HepG2 (cell line): ENCODE measurements around the gene FAAP100. TPM values are rescaled to one million over a fixed set of nuclear protein-coding genes. Genes with fewer than 3 reads are reported as not detected.

Experiments used
- ADNP ChIP-seq: sonication (generic); formaldehyde crosslinking; IDR thresholded peaks from 2 replicates; pipeline ENCODE4 v1.4.0; 2020; ENCODE audit warnings: missing genetic modification reagents
- CTCF ChIP-seq: sonication (generic); formaldehyde crosslinking; IDR thresholded peaks from 2 replicates; pipeline ENCODE4 v1.5.0; 2020; ENCODE audit warnings: mild to moderate bottlenecking, missing genetic modification reagents, moderate library complexity
- ESRRA ChIP-seq: sonication (generic); formaldehyde crosslinking; IDR thresholded peaks from 2 replicates; pipeline ENCODE4 v1.5.1; 2020; ENCODE audit warnings: mild to moderate bottlenecking, low read depth, missing genetic modification reagents
- GATAD1 ChIP-seq: IDR thresholded peaks from 2 replicates; pipeline ENCODE4 v1.6.1; 2016; ENCODE audit warnings: missing genetic modification reagents, missing compliant biosample characterization
- HDAC6 ChIP-seq: fragments of 200-600 bp; sonication (generic); IDR thresholded peaks from 2 replicates; pipeline ENCODE4 v1.7.0; 2017; ENCODE audit warnings: mild to moderate bottlenecking, antibody characterized with exemption, low read length, low read depth
- HNRNPUL1 ChIP-seq: fragments of 200-400 bp; formaldehyde crosslinking; IDR thresholded peaks from 2 replicates; pipeline ENCODE4 v1.6.1; 2017; ENCODE audit warnings: low read depth, mild to moderate bottlenecking, low read length, moderate library complexity
- KAT8 ChIP-seq: IDR thresholded peaks from 2 replicates; pipeline ENCODE4 v1.6.1; 2016; ENCODE audit warnings: missing genetic modification reagents, missing compliant biosample characterization
- ONECUT2 ChIP-seq: sonication (generic); formaldehyde crosslinking; IDR thresholded peaks from 2 replicates; pipeline ENCODE4 v1.4.0; 2020; ENCODE audit warnings: missing genetic modification reagents
- PCBP1 ChIP-seq: fragments of 200-400 bp; formaldehyde crosslinking; IDR thresholded peaks from 2 replicates; pipeline ENCODE4 v1.6.1; 2017; ENCODE audit warnings: mild to moderate bottlenecking, low read depth, low read length, borderline replicate concordance
- PHF5A ChIP-seq: IDR thresholded peaks from one replicate; pipeline ENCODE4 v1.6.1; 2018; ENCODE audit warnings: low read depth, missing genetic modification reagents; ENCODE audit not compliant: unreplicated experiment
- RAD21 ChIP-seq: fragments of 450-650 bp; formaldehyde crosslinking; IDR thresholded peaks from 2 replicates; pipeline ENCODE4 v1.5.0; 2020; ENCODE audit warnings: mild to moderate bottlenecking
- TEAD3 ChIP-seq: optimal IDR thresholded peaks from 2 replicates; pipeline ENCODE3; 2016; ENCODE audit warnings: borderline replicate concordance
- TMF1 ChIP-seq: sonication (generic); formaldehyde crosslinking; IDR thresholded peaks from 2 replicates; pipeline ENCODE4 v1.8.1; 2022; ENCODE audit warnings: low read depth, missing genetic modification reagents
- XRCC5 ChIP-seq: fragments of 200-400 bp; formaldehyde crosslinking; optimal IDR thresholded peaks from 2 replicates; pipeline ENCODE3; 2017; ENCODE audit warnings: mild to moderate bottlenecking, low read length
- ZBED4 ChIP-seq: sonication (generic); formaldehyde crosslinking; IDR thresholded peaks from 2 replicates; pipeline ENCODE4 v1.4.0; 2020; ENCODE audit warnings: missing genetic modification reagents, borderline replicate concordance
- ZFX ChIP-seq: sonication (generic); formaldehyde crosslinking; IDR thresholded peaks from 2 replicates; pipeline ENCODE4 v1.4.0; 2020; ENCODE audit warnings: mild to moderate bottlenecking, low read depth, missing genetic modification reagents, moderate library complexity
- ZFYVE20 ChIP-seq: sonication (generic); formaldehyde crosslinking; IDR thresholded peaks from 2 replicates; pipeline ENCODE4 v1.8.0; 2023; ENCODE audit warnings: low read depth, mild to moderate bottlenecking, moderate library complexity, missing genetic modification reagents, borderline replicate concordance
- ZNF292 ChIP-seq: sonication (generic); formaldehyde crosslinking; IDR thresholded peaks from 2 replicates; pipeline ENCODE4 v1.8.1; 2022; ENCODE audit warnings: mild to moderate bottlenecking, low read depth, missing genetic modification reagents, borderline replicate concordance
- ZNF552 ChIP-seq: sonication (generic); formaldehyde crosslinking; IDR thresholded peaks from 2 replicates; pipeline ENCODE4 v1.9.0; 2022; ENCODE audit warnings: missing genetic modification reagents, mild to moderate bottlenecking, borderline replicate concordance
- polyA plus RNA-seq, 8 experiments: library from polyadenylated mRNA; depleted of rRNA in 3 of 8; stranded (reverse) in 7 of 8; unstranded in 1 of 8; fragments of >200 nt; fragmentation: Illumina TruSeq in 4 of 8; extraction: Trizol in 4 of 8; gene quantifications; 2 replicates each; pipeline versions ENCODE4 v1.2.1 to v1.2.3, GENCODE V29; 2011 to 2016; ENCODE audit warnings: low read depth in 4 of 8, missing spikeins in 1 of 8, mixed read lengths in 1 of 8; ENCODE audit not compliant: insufficient read depth in 1 of 8
- total RNA-seq, 5 experiments: library from RNA; depleted of rRNA; stranded (reverse); fragments of >200 nt; fragmentation: Illumina TruSeq; extraction: Trizol; gene quantifications; 2 replicates each; pipeline ENCODE4 v1.2.3, GENCODE V29; 2016; ENCODE audit warnings: low read depth in 1 of 5
- TF ChIP-seq, protein P1 (sequence below): sonication (generic); formaldehyde crosslinking; IDR thresholded peaks from 2 replicates; pipeline ENCODE4 v1.5.0; 2020; ENCODE audit warnings: missing genetic modification reagents
- TF ChIP-seq, protein P2 (sequence below): sonication (generic); formaldehyde crosslinking; IDR thresholded peaks from 2 replicates; pipeline ENCODE4 v1.8.0; 2022; ENCODE audit warnings: low read depth, missing genetic modification reagents

FAAP100 gene
- total and polyA plus RNA-seq, 2 of the 13 experiments (the other 11 are each of a cell fraction or from before 2014, with no cell fraction given), result 7.6 to 20.8 TPM

DNA sequence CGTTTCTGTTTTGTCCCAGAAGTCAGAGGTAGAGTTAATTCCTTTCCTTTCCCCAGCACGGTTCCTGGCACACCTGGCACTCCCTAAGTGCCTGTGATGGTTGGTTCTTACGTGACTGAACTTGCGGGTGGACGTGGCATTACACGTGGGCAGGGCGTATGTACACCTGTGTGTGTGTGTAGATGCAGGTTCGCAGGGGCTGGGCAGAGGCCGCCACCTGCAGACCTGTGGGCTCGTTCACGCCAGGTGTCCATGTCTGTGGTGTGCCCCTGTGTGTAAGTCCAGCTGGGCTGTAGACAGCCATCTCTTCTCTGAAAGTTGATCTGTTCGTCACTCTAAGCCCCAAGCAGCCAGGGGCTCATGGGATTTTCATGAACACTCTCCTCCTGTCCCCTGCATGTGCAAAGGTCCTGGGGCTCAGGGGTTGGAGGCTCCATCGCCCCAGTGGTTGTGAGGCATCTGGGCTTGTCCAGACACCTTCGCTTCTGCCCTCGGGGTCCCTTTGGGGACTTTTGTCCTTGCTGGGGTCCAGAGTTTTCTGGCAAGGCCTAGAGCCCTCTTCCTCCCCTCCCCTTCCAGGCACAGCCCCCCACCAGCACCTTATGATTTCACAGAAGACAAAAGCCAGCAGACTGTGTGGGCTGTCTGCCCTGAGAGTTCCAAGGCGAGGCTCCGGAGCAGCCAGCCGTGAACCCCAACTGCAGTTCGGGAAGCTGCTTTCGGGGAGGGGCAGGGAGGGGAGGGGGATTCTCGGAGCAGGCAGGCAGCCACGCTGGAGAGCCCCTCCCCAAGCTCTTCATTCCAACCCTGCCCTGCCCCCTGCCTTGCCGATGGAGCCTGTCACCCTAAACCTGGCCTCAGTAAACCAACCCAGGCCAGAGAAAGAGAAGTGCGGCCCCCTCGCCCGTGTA, 29.4 kb downstream of the FAAP100 start (continued):
- TF ChIP-seq, protein P1, sequence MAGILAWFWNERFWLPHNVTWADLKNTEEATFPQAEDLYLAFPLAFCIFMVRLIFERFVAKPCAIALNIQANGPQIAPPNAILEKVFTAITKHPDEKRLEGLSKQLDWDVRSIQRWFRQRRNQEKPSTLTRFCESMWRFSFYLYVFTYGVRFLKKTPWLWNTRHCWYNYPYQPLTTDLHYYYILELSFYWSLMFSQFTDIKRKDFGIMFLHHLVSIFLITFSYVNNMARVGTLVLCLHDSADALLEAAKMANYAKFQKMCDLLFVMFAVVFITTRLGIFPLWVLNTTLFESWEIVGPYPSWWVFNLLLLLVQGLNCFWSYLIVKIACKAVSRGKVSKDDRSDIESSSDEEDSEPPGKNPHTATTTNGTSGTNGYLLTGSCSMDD, result no peak
- TF ChIP-seq CTCF (CRISPR knock-in tag), result peak; percentile 70
- peak; percentile 69; the same call in 1 of the 2 replicates for TF ChIP-seq PCBP1
- TF ChIP-seq ZNF552 (CRISPR knock-in tag), result no peak
- TF ChIP-seq ZFYVE20 (CRISPR knock-in tag), result no peak
- TF ChIP-seq PHF5A (CRISPR knock-in tag), result peak; percentile 37
- no peak for TF ChIP-seq ZBED4 (CRISPR knock-in tag)
- TF ChIP-seq RAD21, result peak; percentile 43; the same call in 1 of the 2 replicates
- 0 out of 2 replicates have a peak, but pooled peaks have one; percentile 27 for TF ChIP-seq GATAD1 (CRISPR knock-in tag)
- TF ChIP-seq, protein P2, sequence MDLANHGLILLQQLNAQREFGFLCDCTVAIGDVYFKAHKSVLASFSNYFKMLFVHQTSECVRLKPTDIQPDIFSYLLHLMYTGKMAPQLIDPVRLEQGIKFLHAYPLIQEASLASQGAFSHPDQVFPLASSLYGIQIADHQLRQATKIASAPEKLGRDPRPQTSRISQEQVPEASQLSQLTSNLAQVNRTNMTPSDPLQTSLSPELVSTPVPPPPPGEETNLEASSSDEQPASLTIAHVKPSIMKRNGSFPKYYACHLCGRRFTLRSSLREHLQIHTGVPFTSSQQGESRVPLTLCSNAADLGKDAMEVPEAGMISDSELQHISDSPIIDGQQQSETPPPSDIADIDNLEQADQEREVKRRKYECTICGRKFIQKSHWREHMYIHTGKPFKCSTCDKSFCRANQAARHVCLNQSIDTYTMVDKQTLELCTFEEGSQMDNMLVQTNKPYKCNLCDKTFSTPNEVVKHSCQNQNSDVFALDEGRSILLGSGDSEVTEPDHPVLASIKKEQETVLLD (CRISPR knock-in tag), result no peak
- TF ChIP-seq ADNP (CRISPR knock-in tag), result no peak
- peak; percentile 36; the same call in 1 of the 2 replicates for TF ChIP-seq ZFX (CRISPR knock-in tag)
- no peak for TF ChIP-seq HNRNPUL1
- TF ChIP-seq TMF1 (CRISPR knock-in tag), result no peak
- TF ChIP-seq HDAC6, result no peak
- 0 out of 2 replicates have a peak, but pooled peaks have one; percentile 36 for TF ChIP-seq ZNF292
- TF ChIP-seq TEAD3 (CRISPR knock-in tag), result peak; percentile 82
- TF ChIP-seq ONECUT2, result no peak
- peak; percentile 64 for TF ChIP-seq XRCC5
- TF ChIP-seq KAT8 (CRISPR knock-in tag), result no peak
- TF ChIP-seq ESRRA, result no peak
